Central memory CD8-positive, alpha-beta T cell (primary cell): ENCODE results near the gene CD302.
"Not testable (repeated sequence)": the region's sequence is repeated elsewhere in the genome, so short reads cannot be mapped to it uniquely, and the experiment has no call there.

ENCODE experiments used
- ATAC-seq: fragments of 150-1000 bp; cut with Tn5 transposase; replicated peaks from 2 replicates; pipeline ENCODE4 v1.10.0; 2022; ENCODE audit warnings: mild to moderate bottlenecking, moderate FRiP score, moderate number of reproducible peaks; ENCODE audit not compliant: poor library complexity, severe bottlenecking; ENCODE audit errors: extremely low read depth
- DNase-seq, 2 donors: peaks; one replicate each; pipeline ENCODE4 v3.0.0; 2021; ENCODE audit warnings: low spot score in 2 of 2
- H3K27ac Mint-ChIP-seq: one replicate; pipeline ENCODE4 v1.8.0; 2022; ENCODE audit warnings: low read depth, mild to moderate bottlenecking, moderate library complexity, mixed read lengths
- H3K27me3 Mint-ChIP-seq: one replicate; pipeline ENCODE4 v1.8.0; 2022; ENCODE audit warnings: mixed read lengths
- H3K36me3 Mint-ChIP-seq: one replicate; pipeline ENCODE4 v1.8.0; 2022; ENCODE audit warnings: mild to moderate bottlenecking, moderate library complexity, mixed read lengths; ENCODE audit not compliant: insufficient read depth
- H3K4me1 Mint-ChIP-seq: one replicate; pipeline ENCODE4 v1.8.0; 2022; ENCODE audit warnings: mixed read lengths
- H3K4me3 Mint-ChIP-seq: one replicate; pipeline ENCODE4 v1.8.0; 2022; ENCODE audit warnings: mild to moderate bottlenecking, moderate library complexity, mixed read lengths
- H3K9me3 Mint-ChIP-seq: one replicate; pipeline ENCODE4 v1.8.0; 2022; ENCODE audit warnings: mixed read lengths

CD302 gene

DNA sequence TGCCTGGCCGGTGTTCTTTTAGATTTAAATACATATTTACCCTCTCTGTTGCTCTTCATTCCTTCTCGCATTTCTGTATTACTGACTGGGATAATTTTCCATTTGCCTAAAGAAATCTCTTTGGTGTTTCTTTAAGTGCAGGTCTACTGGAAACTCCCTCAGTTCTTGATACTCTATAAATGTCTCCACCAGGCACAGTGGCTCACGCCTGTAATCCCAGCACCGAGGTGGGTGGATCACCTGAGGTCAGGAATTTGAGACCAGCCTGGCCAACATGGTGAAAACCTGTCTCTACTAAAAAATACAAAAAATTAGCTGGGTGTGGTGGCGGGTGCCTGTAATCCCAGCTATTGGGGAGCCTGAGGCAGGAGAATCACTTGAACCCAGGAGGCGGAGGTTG, 10.4 kb downstream of the CD302 start:
- H3K4me3 Mint-ChIP-seq, H3K9me3 Mint-ChIP-seq, H3K36me3 Mint-ChIP-seq, H3K27ac Mint-ChIP-seq, H3K27me3 Mint-ChIP-seq, H3K4me1 Mint-ChIP-seq, DNase-seq, ATAC-seq: not testable (repeated sequence)

DNA sequence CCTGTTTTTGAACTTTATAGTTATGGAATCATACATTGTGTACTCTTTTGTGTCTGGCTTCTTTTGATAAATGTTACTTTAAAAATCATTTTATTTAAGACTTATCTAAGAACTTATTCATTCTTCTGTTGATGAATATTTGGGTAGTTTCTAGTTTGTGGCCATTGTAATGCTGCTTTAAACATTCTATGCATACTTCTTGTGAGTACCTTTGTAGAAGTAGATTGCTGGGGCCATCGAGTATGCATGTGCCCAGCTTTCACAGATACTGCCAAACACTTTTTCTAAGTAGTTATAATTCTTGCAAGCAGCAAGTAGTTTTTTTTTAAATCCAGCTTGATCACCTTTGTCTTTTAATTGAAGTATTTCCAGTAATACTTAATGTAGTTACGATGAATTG, 11.1 kb downstream of the CD302 start:
- H3K4me3 Mint-ChIP-seq: no peak overlapping the region

DNA sequence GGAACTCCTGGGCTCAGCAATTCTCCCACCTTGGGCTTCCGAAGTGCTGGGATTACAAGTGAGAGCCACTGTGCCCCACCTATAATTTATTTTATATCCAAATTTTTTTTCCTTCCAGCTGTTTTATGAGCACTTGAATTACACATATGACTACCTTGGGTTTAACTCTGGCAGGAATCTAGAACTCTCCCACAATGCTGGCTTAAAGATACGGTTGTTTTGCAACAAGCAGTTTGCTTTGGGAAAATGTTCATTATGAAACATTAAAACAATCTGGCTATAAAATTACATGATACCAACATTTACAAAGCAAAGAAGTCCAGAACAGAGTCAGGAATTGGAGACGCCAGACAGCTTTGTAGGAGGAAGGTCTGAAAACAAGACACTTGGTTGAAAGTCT, 12.8 kb downstream of the CD302 start:
- no peak for ATAC-seq
- peaks cover 3% of the 10 kb centered on the region for H3K36me3 Mint-ChIP-seq
- no peak overlapping the region for H3K4me3 Mint-ChIP-seq
- H3K4me1 Mint-ChIP-seq: no peaks in the 10 kb centered on the region
- H3K27me3 Mint-ChIP-seq: no peaks in the 10 kb centered on the region
- no peak overlapping the region for H3K27ac Mint-ChIP-seq
- H3K9me3 Mint-ChIP-seq: no peaks in the 10 kb centered on the region
- no peak for DNase-seq

More for the DNA sequence above, 11.1 kb downstream of the CD302 start:
- ATAC-seq (no peak), DNase-seq (no peak)
- H3K27me3 Mint-ChIP-seq: no peaks in the 10 kb centered on the region
- H3K9me3 Mint-ChIP-seq: no peaks in the 10 kb centered on the region
- no peaks in the 10 kb centered on the region for H3K4me1 Mint-ChIP-seq
- no peak overlapping the region for H3K27ac Mint-ChIP-seq
- H3K36me3 Mint-ChIP-seq: peaks cover 3% of the 10 kb centered on the region

- not testable (repeated sequence) for H3K27ac Mint-ChIP-seq, H3K27me3 Mint-ChIP-seq, H3K4me1 Mint-ChIP-seq, DNase-seq, H3K36me3 Mint-ChIP-seq, H3K9me3 Mint-ChIP-seq, ATAC-seq, H3K4me3 Mint-ChIP-seq
Observed at GRCh38 chr2:159784744-159785143, 13.3 kb downstream of the CD302 start.

DNA sequence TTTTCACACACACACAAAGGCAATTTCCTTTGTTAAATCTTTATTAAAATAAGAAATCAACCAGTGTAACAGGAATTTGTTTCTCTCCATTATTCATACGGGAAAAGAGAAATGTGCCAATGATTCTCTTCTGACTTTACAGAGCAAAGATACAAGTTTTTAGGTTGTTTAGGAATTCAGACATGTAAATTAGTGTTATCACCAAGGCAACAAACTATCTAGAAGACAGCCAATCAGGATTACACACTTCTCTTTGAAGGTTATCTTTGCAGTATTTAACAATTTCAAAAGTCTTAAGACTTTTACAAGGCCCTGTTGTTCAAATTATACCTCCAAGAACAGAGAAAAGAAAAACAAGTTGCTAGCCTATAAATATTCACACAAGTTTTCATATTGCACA, 14.5 kb downstream of the CD302 start:
- H3K4me3 Mint-ChIP-seq: no peak overlapping the region
- no peaks in the 10 kb centered on the region for H3K4me1 Mint-ChIP-seq
- peaks cover 3% of the 10 kb centered on the region for H3K36me3 Mint-ChIP-seq
- DNase-seq (no peak), ATAC-seq (no peak)
- H3K9me3 Mint-ChIP-seq: no peaks in the 10 kb centered on the region
- no peak overlapping the region for H3K27ac Mint-ChIP-seq
- H3K27me3 Mint-ChIP-seq: no peaks in the 10 kb centered on the region

DNA sequence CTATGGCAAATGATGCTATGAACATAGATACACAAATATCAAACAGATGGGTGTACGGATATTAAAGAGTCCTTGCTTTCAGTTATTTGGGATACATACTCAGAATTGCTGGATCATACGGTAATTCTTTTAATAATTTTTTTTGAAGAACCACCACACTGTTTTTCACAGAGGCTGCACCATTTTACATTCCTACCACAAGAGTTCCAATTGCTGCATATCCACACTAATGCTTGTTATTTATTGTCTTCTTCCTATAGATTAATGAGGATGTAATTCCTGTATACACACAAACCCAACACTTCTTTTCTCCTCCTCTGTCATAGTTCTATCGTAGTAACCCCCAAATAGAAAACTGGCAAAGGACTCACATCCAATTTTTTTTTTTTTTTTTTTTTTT, 21.7 kb downstream of the CD302 start:
- ATAC-seq (no peak), DNase-seq (no peak)
- H3K4me3 Mint-ChIP-seq: no peak overlapping the region
- H3K36me3 Mint-ChIP-seq: peaks cover 3% of the 10 kb centered on the region
- no peak overlapping the region for H3K27ac Mint-ChIP-seq
- no peaks in the 10 kb centered on the region for H3K9me3 Mint-ChIP-seq
- no peaks in the 10 kb centered on the region for H3K27me3 Mint-ChIP-seq
- peaks cover 5% of the 10 kb centered on the region for H3K4me1 Mint-ChIP-seq

GRCh38 chr2:159775021-159775420, 23.0 kb downstream of the CD302 start:
- peaks cover 5% of the 10 kb centered on the region for H3K4me1 Mint-ChIP-seq
- DNase-seq (no peak), ATAC-seq (no peak)
- H3K27ac Mint-ChIP-seq: no peak overlapping the region
- no peaks in the 10 kb centered on the region for H3K9me3 Mint-ChIP-seq
- no peak overlapping the region for H3K4me3 Mint-ChIP-seq
- H3K27me3 Mint-ChIP-seq: no peaks in the 10 kb centered on the region
- H3K36me3 Mint-ChIP-seq: peaks cover 3% of the 10 kb centered on the region

DNA sequence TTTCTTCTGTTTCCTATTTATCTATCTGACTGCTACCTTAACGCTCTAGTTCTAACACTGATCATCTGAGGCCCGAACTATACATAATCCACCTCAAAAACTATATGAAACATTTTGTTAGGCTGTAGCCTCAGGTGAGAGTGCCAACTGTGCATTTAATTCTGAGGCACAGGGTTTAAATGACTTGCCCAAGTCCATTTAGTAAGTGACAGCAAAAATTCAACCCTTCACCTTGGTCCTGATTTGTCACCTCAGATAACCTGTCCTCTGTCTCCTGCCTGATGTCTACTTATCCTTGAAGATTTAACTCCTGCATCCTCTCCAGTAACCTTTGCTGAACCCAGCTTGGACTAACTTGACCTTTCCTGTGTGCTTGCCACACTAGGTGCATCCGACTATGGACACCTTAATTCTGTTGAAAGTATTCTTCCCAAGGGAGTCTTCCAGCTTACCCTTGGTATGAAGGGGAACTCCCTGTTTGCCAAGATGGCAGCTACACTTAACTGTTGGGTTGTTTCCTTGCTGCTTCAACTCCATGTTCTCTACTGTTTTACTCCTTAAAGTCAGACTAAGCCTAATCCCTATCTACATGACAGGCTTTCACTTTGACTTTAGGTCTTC, 23.5 kb downstream of the CD302 start:
- DNase-seq: no peak
- Mint-ChIP-seq H3K9me3 (no peaks in the 10 kb centered on the region), H3K27me3 (no peaks in the 10 kb centered on the region), H3K36me3 (peaks cover 3% of the 10 kb centered on the region), H3K4me1 (peaks cover 5% of the 10 kb centered on the region), H3K4me3 (no peak overlapping the region), H3K27ac (peak overlapping the region; percentile 39)
- ATAC-seq: no peak

DNA sequence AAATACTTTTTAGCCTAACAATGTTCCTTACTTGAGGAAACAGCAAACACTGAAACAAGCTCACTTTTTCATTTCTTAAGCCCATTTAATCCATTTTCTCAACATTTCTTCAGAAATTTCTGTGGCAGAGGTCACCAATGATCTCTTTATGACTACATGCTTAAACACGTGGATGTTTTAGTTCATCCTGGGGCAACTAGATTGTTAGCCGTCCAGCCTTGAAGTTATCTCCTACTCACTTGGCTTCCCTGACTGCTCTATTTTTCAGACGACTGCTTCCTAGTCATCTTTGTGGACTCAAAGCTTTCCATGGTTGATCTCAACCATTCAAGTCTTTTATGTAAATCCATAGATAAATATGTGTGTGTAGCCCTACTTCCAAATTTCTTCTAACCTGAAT, 24.1 kb downstream of the CD302 start:
- H3K4me3 Mint-ChIP-seq: no peak overlapping the region

GRCh38 chr2:159773426-159773825, 24.6 kb downstream of the CD302 start:
- Mint-ChIP-seq H3K4me1 (peaks cover 5% of the 10 kb centered on the region), H3K9me3 (no peaks in the 10 kb centered on the region), H3K27me3 (no peaks in the 10 kb centered on the region), H3K27ac (no peak overlapping the region), H3K4me3 (no peak overlapping the region), H3K36me3 (peaks cover 5% of the 10 kb centered on the region)
- DNase-seq (no peak), ATAC-seq (no peak)

More for the DNA sequence above, 24.1 kb downstream of the CD302 start:
- no peaks in the 10 kb centered on the region for H3K9me3 Mint-ChIP-seq
- peaks cover 5% of the 10 kb centered on the region for H3K4me1 Mint-ChIP-seq
- DNase-seq: no peak
- ATAC-seq: no peak
- peak overlapping the region; percentile 39 for H3K27ac Mint-ChIP-seq
- H3K27me3 Mint-ChIP-seq: no peaks in the 10 kb centered on the region
- H3K36me3 Mint-ChIP-seq: peaks cover 5% of the 10 kb centered on the region

- no peaks in the 10 kb centered on the region for H3K9me3 Mint-ChIP-seq
Observed at GRCh38 chr2:159769147-159769546, 28.9 kb downstream of the CD302 start.

GRCh38 chr2:159762075-159762474, 35.9 kb downstream of the CD302 start:
- no peak overlapping the region for H3K4me3 Mint-ChIP-seq
- ATAC-seq (no peak), DNase-seq (no peak)
- no peaks in the 10 kb centered on the region for H3K9me3 Mint-ChIP-seq
- no peaks in the 10 kb centered on the region for H3K27me3 Mint-ChIP-seq
- peak overlapping the region; percentile 76 for H3K27ac Mint-ChIP-seq
- H3K4me1 Mint-ChIP-seq: peaks cover 9% of the 10 kb centered on the region
- peaks cover 54% of the 10 kb centered on the region for H3K36me3 Mint-ChIP-seq

More at GRCh38 chr2:159769147-159769546, 28.9 kb downstream of the CD302 start:
- no peaks in the 10 kb centered on the region for H3K27me3 Mint-ChIP-seq
- ATAC-seq (no peak), DNase-seq (no peak)
- H3K4me3 Mint-ChIP-seq: no peak overlapping the region
- peaks cover 23% of the 10 kb centered on the region for H3K36me3 Mint-ChIP-seq
- no peak overlapping the region for H3K27ac Mint-ChIP-seq
- no peaks in the 10 kb centered on the region for H3K4me1 Mint-ChIP-seq

GRCh38 chr2:159760326-159760725, 37.7 kb downstream of the CD302 start:
- H3K36me3 Mint-ChIP-seq: peaks cover 53% of the 10 kb centered on the region

More at GRCh38 chr2:159760326-159760725, 37.7 kb downstream of the CD302 start:
- Mint-ChIP-seq H3K27ac (no peak overlapping the region), H3K4me1 (peaks cover 9% of the 10 kb centered on the region), H3K9me3 (no peaks in the 10 kb centered on the region), H3K4me3 (no peak overlapping the region), H3K27me3 (no peaks in the 10 kb centered on the region)
- no peak for DNase-seq
- ATAC-seq: no peak
